Adrenal gland (tissue), 5 donors: ENCODE measurements around the gene PIK3IP1.
"Not testable (repeated sequence)": the region's sequence is repeated elsewhere in the genome, so short reads cannot be mapped to it uniquely, and the experiment has no call there.

ENCODE experiments used
- POLR2A ChIP-seq, 2 donors: fragments of 450-650 bp; IDR thresholded peaks; one replicate each; pipeline ENCODE4 v1.6.1; 2017; ENCODE audit warnings: antibody characterized with exemption in 2 of 2, mild to moderate bottlenecking in 2 of 2, moderate library complexity in 1 of 2
- TF ChIP-seq, protein P1 (sequence below), 6 experiments: fragments of 450-650 bp in 4 of 6; fragments of 200-600 bp in 2 of 6; sonication (generic) in 1 of 6; IDR thresholded peaks; 1 replicate in 5 of 6; 2 replicates in 1 of 6; pipeline versions ENCODE4 v1.5.1 to v1.8.0; 2016 to 2021; ENCODE audit warnings: antibody characterized with exemption in 6 of 6, mild to moderate bottlenecking in 2 of 6, moderate library complexity in 1 of 6
- donor health status: DM: no; HTN: no; CAD: no.

DNA sequence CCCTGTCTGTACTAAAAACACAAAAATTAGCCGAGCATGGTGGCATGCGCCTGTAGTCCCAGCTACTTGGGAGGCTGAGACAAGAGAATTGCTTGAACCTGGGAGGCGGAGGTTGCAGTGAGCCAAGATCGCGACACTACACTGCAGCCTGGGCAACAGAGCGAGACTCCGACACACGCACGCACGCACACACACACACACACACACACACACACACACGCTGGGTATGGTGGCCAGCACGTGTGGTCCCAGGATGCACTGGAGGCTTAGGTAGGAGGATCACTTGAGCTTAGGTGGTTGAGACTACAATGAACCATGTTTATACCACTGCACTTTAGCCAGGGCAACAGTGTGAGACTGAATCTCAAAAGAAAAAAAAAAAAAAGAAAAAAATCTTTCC, 46.3 kb downstream of the PIK3IP1 start:
- TF ChIP-seq, protein P1, sequence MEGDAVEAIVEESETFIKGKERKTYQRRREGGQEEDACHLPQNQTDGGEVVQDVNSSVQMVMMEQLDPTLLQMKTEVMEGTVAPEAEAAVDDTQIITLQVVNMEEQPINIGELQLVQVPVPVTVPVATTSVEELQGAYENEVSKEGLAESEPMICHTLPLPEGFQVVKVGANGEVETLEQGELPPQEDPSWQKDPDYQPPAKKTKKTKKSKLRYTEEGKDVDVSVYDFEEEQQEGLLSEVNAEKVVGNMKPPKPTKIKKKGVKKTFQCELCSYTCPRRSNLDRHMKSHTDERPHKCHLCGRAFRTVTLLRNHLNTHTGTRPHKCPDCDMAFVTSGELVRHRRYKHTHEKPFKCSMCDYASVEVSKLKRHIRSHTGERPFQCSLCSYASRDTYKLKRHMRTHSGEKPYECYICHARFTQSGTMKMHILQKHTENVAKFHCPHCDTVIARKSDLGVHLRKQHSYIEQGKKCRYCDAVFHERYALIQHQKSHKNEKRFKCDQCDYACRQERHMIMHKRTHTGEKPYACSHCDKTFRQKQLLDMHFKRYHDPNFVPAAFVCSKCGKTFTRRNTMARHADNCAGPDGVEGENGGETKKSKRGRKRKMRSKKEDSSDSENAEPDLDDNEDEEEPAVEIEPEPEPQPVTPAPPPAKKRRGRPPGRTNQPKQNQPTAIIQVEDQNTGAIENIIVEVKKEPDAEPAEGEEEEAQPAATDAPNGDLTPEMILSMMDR (IDR thresholded peaks at IDR 0.05), result not testable (repeated sequence)
- not testable (repeated sequence) for TF ChIP-seq POLR2A (IDR thresholded peaks at IDR 0.05)
